GM18873 (cell line): ENCODE data around the gene IL31.

Experiments
- ATAC-seq: cut with Tn5 transposase; IDR thresholded peaks from one replicate; pipeline ENCODE4 v1.9.1; 2021; ENCODE audit warnings: mild to moderate bottlenecking, moderate library complexity, moderate number of reproducible peaks; ENCODE audit not compliant: unreplicated experiment, low FRiP score

Gene IL31

DNA sequence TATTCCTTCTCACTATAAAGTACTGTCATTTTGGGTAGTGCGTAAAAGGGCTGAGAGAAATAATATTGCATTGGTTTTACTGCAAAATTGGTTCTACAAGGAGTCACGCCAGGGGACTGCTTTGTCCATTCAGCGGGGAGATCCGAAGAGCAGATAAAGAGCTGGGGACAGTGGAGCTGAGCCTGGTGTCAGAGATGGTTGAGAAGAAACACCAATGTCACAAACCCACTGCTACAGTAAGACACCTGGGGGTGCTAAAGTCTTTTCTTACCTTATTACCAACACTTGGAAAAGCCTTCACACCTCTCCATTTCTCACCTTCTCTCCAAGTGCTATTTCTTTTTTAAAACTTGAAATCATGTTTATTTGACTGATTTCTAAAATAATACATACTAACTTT is 14.1 kb downstream of the IL31 start:
- no peak for ATAC-seq

DNA sequence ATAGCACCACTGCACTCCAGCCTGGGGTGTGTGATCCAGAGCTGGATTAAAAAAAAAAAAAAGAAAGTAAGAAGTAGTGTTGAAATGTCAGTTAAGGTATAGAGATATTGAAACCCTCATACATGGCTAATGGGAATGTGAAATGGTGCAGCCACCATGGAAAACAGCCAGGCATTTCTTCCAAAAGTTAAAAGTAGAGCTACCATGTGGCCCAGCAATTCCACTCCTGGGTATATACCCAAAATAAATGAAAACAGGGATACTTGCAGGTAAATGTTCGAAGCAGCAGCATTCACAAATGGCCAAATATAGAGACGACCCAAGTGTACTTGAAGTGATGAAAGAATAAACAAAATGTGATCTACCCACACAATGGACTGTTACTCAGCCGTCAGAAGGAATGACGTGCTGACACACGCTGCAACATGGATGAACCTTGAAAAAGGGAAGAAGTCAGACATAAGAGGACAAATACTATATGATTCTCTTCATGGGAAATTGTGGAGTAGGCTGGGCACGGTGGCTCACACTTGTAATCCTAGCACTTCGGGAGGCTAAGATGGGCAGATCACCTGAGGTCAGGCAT is 15.2 kb downstream of the IL31 start:
- no peak for ATAC-seq

DNA sequence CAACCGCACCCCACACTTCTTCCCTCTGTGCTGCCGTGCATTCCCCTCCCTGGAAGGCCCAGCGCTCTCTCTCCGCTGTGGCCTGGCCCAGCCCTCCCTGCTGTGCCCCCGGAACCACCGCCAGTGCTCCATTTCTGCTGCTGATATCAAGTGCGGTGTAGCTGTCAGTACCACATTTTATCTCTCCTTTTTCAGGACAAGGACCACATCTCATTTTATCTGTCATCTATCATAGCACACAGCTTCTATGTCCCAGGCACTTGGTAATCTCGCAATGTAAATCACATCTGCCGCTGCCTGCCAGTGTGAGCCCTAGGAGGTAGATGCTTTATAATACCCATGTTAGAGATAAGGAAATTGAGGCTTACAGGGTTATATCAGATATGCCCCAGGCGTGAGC is 18.3 kb downstream of the IL31 start:
- ATAC-seq, result no peak

DNA sequence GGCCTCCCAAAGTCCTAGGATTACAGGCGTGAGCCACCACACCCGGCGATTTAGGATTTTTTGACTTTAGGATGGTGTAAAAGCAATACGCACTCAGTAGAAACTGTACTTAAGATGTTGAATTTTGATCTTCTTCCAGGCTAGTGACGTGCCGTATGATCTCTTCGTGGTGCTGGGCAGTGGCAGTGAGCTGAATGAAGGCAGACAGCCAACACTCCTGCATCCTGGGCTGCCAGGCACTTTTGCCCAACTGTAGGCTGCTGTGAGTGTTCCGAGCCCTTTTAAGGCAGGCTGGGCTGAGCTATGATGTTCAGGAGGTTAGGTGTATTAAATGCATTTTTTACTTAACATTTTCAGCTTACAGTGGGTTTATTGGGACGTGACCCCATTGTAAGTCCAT is 21.3 kb downstream of the IL31 start:
- ATAC-seq, result no peak

DNA sequence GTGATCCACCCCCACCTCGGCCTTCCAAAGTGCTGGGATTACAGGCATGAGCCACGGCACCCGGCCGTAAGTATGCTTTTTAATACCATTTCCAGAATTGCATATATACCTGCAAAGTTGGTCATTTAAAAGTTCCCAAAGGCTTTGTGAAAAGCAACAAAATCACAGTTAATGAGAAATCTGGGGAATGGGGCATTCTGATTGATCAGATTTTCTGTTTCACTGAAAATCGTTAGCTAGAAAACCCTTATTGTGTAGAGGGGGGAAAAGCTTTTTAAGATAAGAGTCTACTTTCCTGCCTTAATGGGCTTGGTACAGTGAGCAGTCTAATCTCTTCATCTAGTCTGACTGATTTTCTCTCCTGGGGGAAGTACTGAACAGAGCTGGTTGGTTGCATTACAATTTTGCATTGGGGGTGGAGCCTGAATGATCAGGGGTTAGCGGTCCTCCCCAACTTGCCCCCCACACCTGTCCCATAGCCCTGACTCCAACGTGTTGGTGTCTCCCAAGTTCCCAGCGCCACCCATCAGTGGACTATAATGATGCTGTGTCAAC is 23.8 kb downstream of the IL31 start:
- ATAC-seq, result no peak

DNA sequence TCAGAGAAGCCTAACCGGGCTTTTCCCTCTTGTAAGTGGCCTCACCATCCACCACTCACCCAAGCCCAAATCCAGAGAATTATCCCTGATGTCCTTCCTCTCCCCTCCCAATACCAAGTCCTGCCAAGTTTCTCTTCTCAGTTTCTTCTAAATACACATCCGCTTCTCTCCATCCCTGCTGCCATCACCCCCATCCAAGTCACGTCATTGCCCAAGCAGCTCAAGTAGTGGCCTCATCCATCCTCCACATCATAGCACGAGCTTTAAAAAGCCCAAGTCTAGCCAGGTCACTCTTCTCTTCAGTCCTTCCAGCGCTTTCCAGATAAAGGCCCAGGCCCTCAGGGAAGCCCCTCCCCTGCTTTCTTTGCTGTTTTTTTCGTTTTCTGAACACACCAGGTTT is 25.4 kb downstream of the IL31 start:
- ATAC-seq, result no peak

DNA sequence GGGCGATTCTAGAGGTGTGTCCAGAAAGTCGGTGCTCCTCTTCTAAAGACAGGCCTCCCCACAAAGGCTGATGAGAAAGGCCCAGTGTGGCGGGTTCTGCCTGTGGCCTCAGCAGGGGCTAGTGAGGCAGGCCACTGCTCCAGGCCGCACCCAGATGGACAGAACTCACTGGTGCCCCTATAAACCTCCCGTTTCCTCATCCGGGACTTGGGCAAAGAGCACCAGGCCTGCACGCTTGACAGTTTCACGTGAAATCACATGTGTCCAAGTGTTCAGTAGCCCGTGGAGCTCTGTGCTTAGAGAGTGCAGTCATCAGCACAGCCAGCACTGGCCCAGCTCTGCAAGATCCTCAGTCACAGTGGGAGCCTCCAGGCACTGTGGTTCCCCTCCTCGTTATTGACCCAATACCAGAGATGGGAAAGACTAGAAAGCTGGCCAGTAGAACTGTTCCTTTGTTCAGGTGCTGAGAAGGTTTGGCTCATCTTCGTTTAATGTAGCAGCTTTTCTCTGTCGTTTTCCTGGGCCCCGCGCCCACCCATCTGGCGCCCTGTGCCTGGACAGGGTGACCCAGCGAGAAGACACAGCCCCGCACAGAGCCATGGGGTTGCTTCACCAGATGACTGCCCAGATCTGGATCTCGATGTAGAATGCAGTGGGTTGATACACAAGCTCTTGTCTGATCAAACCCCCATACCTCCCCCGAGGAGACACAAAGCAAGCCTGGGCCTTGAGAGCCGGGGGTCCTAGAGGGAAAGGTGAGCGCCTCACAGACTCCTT is 26.3 kb downstream of the IL31 start:
- no peak for ATAC-seq

DNA sequence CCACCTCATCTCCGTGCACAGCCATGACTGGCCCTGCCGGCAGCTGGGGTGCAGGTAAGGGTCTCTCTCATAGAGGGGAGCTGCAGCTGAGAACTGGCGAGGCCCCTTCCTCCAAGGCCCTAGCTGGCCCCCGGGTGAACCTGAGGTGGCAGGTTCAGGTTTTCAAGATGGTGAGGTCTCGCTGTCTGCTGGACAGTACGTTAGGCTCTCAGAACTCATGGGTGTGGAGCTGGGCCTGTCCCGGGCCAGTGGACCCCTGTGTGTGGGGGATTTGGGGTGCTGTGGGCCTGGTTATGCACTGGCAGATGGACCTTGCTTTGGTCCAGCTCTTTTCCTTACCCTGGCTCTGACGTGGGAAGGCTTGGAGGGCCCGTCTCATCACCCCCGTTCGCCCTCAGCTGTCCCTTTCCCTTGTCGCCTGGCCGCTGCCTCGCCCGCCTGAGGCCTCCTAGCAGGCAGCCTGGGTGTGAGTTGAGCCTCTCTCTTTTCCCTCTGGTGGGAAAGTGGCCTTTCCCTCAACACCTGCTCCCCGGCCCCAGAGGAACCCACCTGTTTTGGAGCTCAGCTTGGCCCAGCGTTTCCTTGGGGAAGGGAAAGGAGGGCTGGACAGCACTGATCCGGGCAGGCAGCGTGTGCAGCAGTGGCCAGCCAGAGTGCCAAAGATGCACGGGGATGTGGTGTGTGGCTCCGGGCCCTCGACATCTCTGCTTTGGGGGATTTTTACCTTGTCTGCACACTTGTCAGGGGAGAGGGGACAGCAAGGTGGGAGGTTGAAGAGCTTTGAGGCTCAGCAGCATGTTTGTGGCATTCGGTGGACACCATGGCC is 28.3 kb downstream of the IL31 start:
- no peak for ATAC-seq

DNA sequence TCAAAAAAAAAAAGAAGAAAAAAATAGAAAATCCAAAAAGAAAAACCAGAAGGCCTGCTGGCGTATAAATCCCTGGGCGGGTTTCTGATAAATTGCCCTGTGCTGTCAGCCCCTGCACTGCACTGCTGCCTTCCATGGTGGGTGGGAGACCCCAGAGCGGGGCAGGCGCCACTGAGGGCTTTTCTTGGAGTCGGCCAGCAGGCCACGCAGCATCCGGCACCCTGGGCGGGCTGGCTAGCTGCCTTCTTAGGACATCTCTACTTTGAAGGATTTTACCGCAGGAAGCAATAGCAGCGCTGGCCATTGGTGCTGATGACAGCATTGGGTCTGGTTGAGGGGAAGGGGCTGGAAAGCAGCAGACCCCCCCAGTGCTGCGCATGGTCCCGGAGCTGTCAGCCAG is 29.1 kb downstream of the IL31 start:
- ATAC-seq, result no peak

DNA sequence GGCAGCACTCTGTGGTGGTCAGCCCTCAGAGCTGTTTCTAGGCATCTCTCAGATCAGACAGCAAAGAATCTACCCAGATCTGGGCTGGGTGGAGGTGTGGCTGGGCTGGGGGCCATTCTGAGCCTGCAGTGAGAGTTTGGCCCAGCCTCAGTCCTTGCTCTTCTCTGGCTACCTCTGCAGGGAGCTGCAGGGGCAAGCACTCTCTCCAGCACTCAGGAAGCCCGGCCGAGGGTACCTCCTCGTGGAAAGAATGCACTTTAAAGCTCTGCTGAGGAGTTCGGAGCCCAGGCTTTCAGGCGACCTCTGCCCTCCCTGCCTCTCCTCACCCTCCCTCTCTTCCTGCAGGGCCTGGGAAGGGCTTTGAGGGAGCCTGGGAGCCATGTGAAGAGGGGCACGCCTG is 31.2 kb downstream of the IL31 start:
- ATAC-seq, result no peak

DNA sequence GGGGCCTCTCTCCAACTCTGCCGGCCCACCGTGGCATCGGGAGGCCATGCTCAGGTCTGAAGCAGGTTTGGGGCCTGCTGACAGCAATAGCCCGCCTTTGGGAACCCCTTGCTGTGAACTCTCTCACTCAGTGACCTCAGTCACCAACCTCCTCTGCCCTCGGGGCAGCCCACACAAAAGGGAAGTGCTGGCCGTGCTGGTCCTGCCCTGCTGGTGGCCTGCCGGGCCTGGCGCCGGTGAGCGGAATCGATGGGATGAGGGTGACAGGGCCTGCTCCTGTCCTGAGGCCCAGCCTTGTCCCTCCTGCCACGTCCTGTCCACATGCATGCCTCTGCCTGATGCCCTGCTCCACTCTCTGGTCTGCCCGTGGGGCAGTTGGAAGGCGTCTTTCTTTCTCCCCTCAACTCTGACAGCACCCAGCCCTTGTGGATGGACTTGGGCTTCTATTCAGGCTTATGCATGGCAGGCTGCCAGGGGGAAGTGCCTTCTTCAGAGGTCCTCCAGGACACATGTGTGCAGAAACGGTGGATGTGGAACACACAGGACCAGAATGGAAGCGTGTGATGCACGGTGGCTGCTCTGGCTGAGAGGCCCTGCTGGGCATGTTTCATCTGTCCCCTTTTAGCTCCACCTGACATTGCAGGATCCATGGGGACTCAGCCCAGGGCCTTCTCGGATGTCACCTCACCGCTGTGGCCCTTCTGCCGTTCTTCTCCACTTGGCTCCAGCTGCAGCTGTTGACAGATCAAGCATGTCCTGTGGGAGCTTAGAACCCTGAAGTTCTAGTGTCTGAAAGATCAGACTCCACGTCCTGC is 31.9 kb downstream of the IL31 start:
- no peak for ATAC-seq

DNA sequence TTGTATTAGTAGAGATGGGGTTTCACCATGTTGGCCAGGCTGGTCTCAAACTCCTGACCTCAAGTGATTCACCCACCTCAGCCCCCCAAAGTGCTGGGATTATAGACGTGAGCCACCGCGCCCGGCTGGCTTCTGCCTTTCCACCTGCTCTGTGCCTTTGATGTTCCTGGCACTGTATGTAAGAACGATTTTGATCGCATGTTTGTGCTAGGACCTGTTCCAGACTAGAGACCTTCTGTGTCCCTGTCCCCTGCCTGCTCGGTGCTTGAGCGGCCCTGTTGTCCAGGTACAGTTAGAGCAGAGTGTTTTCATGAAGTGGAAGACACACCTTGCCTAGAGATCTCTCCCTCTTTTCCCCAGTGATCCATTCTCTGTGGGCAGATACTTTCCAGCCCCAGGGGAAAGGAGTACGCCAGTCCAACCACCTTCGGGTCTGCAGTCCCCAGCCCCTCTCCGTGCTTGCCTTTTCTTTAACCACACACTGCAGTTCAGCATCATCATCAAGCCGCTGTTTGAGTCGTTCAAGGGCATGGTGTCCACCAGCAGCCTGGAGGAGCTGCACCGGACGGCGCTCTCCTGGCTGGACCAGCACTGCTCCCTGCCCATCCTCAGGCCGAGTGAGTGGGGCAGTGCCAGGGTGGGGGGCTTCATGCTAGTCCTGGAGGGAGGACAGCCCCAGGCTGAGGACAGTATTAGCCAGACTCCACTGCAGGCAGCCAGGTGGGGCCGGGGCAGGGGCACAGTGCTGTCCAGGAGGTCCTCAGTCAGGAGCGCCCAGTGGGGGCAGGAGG is 33.4 kb downstream of the IL31 start:
- ATAC-seq, result no peak

DNA sequence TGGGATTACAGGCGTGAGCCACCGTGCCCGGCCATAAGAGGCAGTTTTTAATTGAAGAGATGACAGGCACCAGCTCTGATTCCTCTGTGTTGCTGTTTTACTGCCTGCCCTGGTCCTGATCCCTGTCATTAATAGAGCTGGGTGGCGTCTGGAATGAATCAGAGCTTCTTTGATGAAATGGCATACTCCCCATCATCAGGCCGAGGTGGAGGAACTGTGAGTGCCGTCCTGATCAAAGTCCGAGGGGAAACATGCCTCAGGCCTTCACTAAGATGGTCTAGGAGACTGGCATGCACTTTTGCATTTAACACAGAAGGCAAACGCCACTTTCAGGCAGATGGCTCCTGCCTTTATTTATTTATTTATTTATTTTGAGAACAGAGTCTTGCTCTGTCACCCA is 34.1 kb downstream of the IL31 start:
- no peak for ATAC-seq

DNA sequence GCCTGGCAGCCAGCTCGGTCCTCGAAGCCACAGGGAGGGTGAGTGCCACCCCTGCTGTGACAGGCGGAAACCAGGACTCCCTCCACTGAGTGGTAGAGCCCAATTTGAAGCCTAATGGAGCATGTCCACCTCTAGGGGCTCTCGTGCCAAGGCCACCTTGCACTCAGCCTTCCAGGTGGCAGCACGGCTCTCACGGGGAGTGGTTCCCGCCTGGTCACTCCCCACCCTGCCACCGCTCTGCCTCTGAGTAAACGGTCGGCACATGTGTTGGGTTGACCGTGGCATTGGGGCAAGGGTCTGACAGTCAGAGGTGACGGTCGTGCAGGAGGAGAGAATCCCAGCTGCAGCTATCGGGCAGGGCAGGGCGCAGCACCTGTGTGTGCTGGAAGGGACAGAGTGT is 34.8 kb downstream of the IL31 start:
- no peak for ATAC-seq

DNA sequence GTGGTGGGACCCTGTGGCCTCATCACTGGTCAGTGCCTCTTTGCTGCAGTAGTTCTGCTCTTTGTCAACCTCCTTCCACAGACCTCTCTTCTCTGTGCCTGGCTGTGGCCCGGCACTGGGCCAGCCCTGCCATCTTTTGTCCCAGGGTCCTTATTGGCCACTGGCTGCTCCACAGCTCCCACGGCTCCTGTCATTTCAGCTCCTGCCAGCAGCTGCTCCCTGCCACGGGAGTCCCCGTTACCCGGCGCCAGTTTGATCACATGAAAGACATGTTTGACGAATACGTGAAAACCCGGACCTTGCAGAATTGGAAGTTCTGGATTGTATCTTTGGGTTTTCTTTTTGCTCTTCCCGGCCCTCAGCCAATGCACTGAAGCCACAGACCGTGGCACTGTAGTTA is 35.4 kb downstream of the IL31 start:
- ATAC-seq, result no peak

DNA sequence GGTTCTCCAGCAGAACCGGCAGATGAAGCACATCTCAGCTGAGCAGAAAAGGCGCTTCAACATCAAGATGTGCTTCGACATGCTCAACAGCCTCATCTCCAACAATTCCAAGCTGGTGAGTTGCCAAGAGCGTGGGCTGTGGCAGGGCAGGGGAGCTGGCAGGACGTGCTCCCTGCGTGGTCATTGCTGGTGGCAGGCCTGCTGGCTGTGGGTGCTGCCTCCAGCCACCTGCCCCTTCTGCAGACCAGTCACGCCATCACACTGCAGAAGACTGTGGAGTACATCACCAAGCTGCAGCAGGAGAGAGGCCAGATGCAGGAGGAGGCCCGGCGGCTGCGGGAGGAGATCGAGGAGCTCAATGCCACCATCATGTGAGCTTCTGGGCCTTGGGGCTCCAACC is 35.8 kb downstream of the IL31 start:
- ATAC-seq, result no peak

DNA sequence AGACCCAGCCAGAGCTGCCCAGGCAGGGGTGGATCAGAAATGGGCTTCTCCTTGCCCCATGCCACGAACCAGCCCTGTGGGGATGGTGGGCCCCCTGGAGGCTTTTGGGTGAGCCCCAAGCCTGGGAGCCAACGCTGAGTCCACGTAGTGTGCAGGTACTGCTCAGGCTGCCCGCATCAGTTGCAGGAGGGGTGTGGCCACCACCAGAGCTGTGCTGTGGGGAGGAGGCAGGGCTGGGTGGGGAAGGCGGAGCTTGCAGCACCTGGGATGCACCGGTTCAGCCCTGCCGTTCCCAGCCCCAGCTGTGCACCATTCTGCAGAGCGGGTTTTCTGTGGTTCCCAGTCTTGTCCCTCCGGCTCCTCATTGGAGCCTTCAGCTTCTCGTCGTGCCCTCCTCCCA is 36.3 kb downstream of the IL31 start:
- ATAC-seq, result no peak

DNA sequence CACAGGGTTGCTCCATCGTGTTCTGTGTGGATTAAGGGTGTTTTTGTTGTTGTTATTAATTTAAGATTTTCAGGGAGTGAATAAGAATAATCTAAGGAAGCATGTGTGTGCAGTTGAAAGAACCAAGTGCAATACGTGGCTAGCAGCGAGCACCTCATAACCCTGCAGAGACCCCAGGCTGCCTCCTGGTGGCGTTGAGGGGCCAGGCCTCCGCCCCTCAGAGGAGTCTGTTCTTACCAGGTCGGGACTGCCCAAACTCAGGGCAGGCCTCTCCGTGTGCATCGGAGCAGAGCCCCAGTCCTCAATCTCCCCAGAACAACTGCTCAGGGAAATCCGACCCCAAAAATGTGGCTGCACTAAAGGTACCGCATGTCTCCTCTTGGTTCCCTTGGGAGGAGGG is 36.8 kb downstream of the IL31 start:
- no peak for ATAC-seq

DNA sequence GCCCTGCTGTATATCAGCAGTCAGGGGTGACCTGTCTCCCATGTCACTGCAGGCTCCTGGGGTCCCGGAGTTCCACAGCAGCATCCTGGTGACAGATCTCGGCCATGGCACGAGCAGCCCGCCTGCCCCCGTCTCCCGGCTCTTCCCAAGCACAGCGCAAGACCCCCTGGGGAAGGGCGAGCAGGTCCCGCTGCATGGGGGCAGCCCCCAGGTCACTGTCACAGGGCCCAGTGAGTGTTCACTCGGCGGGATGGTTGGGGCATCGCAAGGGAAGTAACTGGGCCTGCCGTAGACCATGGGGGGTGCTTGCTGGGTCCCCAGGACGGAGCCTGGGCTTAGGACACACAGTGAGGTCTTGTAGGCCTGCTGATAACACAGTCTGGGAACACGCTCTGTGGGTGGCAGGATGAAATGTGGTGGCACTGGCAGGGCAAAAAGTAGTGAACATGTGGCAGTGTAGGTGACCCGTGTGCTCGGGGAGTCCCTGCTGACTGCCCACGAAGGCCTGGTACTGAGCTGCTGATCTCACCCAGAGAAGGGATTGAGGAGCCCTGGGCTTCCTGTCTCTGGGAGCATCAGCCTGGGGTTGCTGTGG is 38.5 kb downstream of the IL31 start:
- no peak for ATAC-seq
